SIG-M5 treated with dmso at 0.1 percent for 504 hours (cell line): ENCODE data around the gene SPON2.

Experiments used
- DNase-seq: peaks from one replicate; lab custom pipeline; 2025; ENCODE audit not compliant: unreplicated experiment; lab: John Stamatoyannopoulos, UW

SPON2 gene

GRCh38 chr4:1172971-1173757, 781 bp upstream of the SPON2 start:
- no peak for DNase-seq

DNA sequence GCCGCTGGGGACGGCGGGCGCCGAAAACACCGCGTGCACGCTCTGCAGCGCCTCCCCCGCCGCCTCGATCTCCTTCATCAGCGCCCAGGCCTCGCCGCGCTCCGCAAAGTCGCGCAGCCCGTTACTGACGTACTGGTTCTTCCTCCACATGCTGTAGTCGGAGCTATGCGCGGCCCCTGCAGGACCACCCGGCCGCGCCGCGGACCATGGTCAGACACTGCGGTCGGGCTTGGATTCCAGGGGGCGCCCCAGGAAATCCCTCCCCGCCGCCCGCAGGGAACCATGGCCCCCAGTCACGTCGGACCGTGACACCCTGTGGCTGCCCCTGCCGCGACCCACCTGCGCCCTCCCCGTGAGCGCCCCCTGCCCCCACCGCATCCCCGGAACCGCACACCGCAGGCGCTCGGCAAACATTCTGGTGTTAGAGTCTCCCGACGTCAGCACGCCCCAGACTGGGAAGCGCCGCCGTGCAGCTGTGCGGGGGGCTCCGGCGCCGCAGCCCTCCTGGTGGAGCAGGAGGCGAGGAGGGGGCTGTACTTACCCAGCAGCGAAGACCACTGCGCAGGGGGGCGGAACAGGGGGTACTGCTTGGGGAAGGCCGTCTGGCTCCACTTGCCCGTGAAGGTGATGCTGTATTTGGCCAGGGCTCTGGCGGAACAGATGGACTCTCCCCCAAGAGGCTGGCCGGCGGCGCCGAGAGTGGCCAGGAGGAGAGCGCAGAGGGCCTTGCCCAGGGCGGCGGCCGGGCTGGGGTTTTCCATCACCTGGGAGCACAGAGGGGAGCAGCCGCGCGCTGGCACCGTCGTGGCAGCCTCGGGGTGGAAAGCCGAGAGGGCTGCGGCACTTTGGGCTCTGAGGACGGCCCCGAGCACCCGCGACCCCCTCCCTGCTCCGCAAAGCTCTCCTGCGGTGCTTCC, 814 bp downstream of the SPON2 start:
- DNase-seq, result no peak

- DNase-seq, result no peak
These were observed 1.4 kb downstream of the SPON2 start for GRCh38 chr4:1170976-1171310.

GRCh38 chr4:1170156-1170975, 2.0 kb downstream of the SPON2 start:
- DNase-seq, result no peak

- no peak for DNase-seq
These were observed 2.7 kb downstream of the SPON2 start for GRCh38 chr4:1169691-1170096.

- no peak for DNase-seq
These were observed 3.2 kb downstream of the SPON2 start for GRCh38 chr4:1169171-1169671.

- no peak for DNase-seq
These were observed 3.9 kb downstream of the SPON2 start for GRCh38 chr4:1168191-1169101.

DNA sequence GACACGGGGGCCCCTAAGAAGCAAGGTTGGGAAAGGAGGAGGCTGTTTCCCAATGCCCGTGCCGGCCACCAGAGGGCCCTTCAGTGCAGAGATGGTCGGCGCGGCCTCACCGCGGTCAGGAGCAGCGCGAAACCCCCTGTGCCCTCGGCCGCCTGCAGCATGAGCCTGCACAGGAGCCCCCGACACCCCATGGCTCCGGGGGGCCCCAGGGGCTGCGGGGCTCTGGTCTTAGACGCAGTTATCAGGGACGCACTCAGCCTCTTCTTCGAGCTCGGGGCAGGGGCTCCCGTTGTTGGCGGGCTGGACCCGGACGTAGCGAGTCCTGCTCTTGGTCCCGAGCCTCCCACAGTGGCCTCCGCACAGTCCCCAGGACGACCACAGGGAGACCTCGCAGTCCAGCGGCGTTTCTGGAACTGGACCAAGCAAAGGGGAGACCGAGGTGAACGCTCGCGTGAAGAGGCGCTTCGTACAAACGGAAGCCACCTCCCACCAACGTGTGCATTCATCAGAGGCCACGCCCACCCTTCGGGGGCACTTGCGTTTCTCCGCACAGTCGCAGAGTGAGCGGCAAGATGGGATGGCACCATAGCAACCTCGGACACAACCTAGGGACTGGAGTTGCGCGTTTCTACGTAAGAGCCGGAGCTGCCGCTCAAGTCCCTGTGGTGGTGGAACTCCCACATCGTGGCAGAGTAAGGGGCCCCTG, 5.0 kb downstream of the SPON2 start:
- peak; percentile 92 for DNase-seq

- DNase-seq, result no peak
These were observed 5.7 kb downstream of the SPON2 start for GRCh38 chr4:1166509-1167243.

DNA sequence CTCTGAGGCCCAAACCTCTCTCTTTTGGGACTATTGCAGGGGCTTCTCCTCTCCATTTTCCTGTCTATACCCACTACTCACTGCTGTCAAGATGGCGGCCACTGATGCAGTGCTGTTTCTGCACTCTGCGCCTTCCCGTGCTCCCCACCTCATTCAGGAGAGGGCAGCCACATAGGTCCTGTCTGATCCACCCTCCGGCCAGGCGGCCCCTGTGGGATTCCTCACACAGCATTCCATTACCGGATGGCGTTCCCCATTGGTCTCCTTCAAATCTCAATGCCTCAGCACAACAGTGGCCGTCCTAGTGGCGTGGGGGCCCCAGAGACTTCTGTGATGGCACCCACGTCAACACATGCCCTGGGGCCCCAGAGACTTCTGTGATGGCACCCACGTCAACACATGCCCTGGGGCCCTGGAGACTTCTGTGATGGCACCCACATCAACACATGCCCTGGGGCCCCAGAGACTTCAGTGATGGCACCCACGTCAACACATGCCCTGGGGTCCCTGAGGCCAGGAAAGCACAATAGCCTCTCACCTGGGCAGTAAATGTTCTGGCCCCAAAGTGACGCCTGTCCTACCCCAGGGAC, 7.3 kb downstream of the SPON2 start:
- DNase-seq, result no peak

GRCh38 chr4:1164444-1164843, 7.9 kb downstream of the SPON2 start:
- DNase-seq, result no peak

DNA sequence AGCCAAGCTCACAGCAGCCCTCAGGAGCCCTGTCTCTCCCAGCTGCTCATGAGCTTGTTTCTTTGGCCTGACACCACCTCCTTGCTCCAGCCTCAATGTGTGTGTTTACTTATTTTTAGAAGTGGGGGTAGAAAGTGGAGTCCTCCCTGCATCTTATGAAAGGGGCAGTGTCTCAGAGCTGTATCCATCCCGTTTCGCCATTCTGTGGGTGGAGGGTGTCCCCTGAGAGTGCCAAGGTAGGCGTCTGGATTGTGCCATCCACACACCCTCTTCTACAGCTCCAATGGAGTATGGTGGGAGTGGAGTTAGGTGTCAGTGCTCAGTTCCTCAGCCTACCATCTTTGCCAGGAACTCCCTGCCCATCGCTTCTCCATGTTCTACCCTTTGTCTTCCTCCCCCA, 8.3 kb downstream of the SPON2 start:
- DNase-seq, result no peak

GRCh38 chr4:1160351-1160750, 12.0 kb downstream of the SPON2 start:
- DNase-seq, result no peak

DNA sequence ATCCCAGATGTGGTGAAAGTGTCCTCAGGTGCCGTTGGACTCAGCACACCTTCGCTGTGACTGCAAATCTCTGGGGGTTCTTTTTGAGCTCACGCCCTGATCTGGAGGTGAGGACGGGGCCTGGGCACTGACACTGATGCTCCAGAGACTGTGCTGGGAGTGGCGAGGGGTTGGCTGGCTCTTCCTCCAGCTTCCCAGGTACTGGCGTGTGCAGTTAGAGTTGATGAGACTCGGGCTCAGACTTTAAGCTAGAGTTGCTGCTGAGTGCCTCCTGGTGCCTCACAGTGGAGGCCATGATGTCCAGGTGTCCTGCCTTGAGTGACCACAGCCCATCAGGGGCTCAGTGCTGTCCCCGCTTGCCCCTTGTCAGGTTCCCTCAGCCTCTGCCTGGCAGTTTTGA, 16.3 kb downstream of the SPON2 start:
- DNase-seq, result no peak

DNA sequence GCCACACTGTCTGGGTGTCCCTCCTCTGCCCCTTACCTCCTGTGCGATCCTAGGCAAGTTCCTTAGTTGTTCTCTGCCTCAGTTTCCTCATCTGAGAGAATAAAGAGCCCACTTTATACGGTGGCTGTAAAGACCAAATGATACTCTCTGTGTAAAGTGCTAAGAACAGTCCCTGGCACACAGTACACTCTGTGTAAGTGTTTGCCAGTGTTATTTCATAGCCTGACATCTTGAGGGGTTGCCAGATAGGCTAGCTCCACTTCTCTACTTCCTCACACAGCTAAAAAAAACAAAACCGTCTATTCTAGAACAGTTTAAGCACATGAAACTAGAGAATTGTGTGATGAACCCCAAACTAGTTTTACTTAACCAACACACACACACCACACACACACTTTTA, 17.1 kb downstream of the SPON2 start:
- no peak for DNase-seq

GRCh38 chr4:1154523-1155182, 17.7 kb downstream of the SPON2 start:
- no peak for DNase-seq

DNA sequence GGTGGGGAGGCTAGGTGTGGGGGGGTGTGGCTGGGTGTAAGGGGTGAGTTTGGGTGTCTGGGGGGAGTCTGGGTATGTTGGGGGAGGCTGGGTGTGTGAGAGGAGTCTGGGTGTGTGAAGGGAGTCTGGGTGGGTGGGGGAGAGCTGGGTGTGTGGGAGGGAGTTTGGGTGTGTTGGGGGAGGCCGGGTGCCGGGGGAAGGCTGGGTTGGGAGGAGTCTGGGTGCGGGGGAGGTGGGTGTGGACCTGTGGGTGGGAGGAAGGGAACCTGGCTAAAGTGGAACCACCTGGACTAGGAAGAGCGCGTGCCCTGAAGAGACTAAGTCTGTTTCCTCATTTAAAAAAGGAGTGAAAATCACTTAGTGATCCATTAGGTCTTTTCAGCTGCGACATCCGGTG, 18.3 kb downstream of the SPON2 start:
- DNase-seq, result no peak

- no peak for DNase-seq
These were observed 18.8 kb downstream of the SPON2 start for GRCh38 chr4:1153567-1154090.
